ENCODE data around the gene FBXO27.

FBXO27 gene

DNA sequence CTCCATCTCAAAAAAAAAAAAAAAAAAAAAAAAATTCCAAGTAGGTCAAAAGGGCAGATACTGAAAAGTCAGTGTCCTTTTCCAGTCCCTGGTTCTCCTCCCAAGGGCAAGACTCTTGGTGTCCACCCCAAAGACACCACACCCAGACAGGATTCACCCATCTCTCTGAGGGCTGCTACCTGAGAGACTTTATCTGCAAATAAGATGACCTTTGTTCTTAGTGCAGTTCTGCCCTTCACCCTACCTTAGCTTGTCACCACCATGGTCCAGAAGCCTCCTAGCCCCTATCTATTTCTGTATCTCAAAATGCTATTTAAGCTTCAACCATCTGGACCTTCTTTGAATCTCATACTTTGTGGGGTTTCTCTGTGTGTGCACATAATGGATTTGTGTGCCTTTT is 4.2 kb upstream of the FBXO27 start:
- Mint-ChIP-seq H3K4me1 (no peaks in the 10 kb centered on the region), H3K36me3 (ENCODE audit: low read depth) (no peaks in the 10 kb centered on the region), H3K4me3 (no peak overlapping the region), H3K9me3 (peaks cover 2% of the 10 kb centered on the region), H3K27me3 (ENCODE audit: low read depth) (peaks cover 34% of the 10 kb centered on the region), H3K27ac (no peak overlapping the region)
- TF ChIP-seq, protein P1, sequence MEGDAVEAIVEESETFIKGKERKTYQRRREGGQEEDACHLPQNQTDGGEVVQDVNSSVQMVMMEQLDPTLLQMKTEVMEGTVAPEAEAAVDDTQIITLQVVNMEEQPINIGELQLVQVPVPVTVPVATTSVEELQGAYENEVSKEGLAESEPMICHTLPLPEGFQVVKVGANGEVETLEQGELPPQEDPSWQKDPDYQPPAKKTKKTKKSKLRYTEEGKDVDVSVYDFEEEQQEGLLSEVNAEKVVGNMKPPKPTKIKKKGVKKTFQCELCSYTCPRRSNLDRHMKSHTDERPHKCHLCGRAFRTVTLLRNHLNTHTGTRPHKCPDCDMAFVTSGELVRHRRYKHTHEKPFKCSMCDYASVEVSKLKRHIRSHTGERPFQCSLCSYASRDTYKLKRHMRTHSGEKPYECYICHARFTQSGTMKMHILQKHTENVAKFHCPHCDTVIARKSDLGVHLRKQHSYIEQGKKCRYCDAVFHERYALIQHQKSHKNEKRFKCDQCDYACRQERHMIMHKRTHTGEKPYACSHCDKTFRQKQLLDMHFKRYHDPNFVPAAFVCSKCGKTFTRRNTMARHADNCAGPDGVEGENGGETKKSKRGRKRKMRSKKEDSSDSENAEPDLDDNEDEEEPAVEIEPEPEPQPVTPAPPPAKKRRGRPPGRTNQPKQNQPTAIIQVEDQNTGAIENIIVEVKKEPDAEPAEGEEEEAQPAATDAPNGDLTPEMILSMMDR (IDR thresholded peaks at IDR 0.05; ENCODE audit: unreplicated experiment in 3 of 3): no peak

DNA sequence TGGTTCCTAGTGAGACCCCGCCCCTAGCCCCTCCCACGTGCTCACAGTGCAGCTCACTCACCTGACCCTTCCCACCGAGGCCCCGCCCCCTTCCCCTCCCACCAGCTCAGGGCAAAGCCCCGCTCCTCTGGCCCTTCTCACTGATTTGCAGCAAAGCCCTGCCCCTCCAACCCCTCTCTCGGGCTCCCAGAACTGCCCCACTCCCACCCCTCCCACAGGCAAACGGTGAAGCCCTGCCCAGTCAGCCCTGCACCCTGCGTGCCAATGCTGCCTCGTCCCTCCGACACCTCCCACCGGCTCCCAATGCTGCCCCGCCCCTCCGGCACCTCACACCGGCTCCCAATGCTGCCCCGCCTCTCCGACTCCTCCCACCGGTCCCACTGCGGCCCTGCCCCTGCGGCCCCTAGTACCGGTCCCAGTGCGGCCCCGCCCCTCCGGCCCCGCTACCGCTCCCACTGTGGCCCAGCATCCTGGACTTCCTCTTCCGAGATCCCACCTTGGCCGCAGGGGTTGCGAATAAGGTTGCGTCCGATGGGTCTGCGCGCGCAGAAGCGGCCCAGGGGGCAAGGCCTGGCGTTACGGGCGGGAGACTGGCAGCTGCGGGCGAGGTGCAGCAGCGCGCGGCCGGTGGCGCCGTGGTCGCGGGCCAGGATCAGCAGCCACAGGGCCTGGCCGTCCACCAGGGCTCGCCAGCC is 834 bp downstream of the FBXO27 start:
- Mint-ChIP-seq H3K27ac (peak overlapping the region in 2 of 3 experiments; percentile 22 to 71), H3K27me3 (ENCODE audit: low read depth) (peaks cover 29% of the 10 kb centered on the region), H3K4me3 (peak overlapping the region; percentile 78 to 80 (median 79)), H3K4me1 (no peaks in the 10 kb centered on the region), H3K9me3 (peaks cover 3% of the 10 kb centered on the region), H3K36me3 (ENCODE audit: low read depth) (peaks cover 11% of the 10 kb centered on the region)
- TF ChIP-seq, protein P1 (IDR thresholded peaks at IDR 0.05; ENCODE audit: unreplicated experiment in 3 of 3): no peak

DNA sequence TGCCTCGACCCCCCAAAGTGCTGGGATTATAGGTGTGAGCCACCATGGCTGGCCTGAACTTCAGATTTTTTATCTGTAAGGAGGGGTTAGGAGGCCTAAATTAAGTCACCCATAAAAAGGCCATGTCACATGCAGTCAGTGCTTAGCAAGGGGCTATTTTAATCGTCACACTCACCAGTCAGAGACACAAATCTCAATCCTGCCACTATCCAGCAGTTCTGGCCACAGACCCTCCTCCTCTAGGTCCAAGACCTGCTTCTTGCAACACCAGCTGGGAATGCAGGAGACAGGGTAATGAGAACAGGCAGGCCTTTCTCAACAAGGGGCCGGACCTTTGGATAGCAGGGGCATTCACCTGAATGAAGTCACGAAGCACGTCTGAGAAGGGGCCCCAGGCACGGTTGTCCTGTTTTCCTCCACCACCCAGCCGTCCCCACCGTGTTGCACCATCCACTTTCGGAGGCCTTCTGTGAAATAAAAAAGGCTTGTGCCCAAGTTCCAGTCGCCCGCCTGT is 1.4 kb downstream of the FBXO27 start:
- TF ChIP-seq, protein P1 (IDR thresholded peaks at IDR 0.05; ENCODE audit: unreplicated experiment in 3 of 3): no peak
- H3K4me3 Mint-ChIP-seq: peak overlapping the region; percentile 78 to 80 (median 79)

GRCh38 chr19:39024875-39025641 is 7.3 kb downstream of the FBXO27 start:
- Mint-ChIP-seq H3K36me3 (ENCODE audit: low read depth) (peaks cover 15% of the 10 kb centered on the region), H3K4me3 (no peak overlapping the region), H3K9me3 (peaks cover 3% of the 10 kb centered on the region), H3K4me1 (no peaks in the 10 kb centered on the region), H3K27ac (no peak overlapping the region), H3K27me3 (ENCODE audit: low read depth) (peaks cover 4% of the 10 kb centered on the region)
- TF ChIP-seq, protein P1 (IDR thresholded peaks at IDR 0.05; ENCODE audit: unreplicated experiment in 3 of 3): no peak

More for the DNA sequence above, 1.4 kb downstream of the FBXO27 start:
- peak overlapping the region in 2 of 3 experiments; percentile 22 to 71 for H3K27ac Mint-ChIP-seq
- H3K27me3 Mint-ChIP-seq (ENCODE audit: low read depth): peaks cover 29% of the 10 kb centered on the region
- H3K4me1 Mint-ChIP-seq: no peaks in the 10 kb centered on the region
- H3K9me3 Mint-ChIP-seq: peaks cover 3% of the 10 kb centered on the region
- H3K36me3 Mint-ChIP-seq (ENCODE audit: low read depth): peaks cover 14% of the 10 kb centered on the region

GRCh38 chr19:39021063-39021462 is 11.3 kb downstream of the FBXO27 start:
- H3K27me3 Mint-ChIP-seq (ENCODE audit: low read depth): peaks cover 3% of the 10 kb centered on the region
- H3K36me3 Mint-ChIP-seq (ENCODE audit: low read depth): peaks cover 2% of the 10 kb centered on the region
- peaks cover 1% of the 10 kb centered on the region for H3K9me3 Mint-ChIP-seq
- TF ChIP-seq, protein P1 (IDR thresholded peaks at IDR 0.05; ENCODE audit: unreplicated experiment in 3 of 3): no peak
- H3K4me1 Mint-ChIP-seq: no peaks in the 10 kb centered on the region
- H3K27ac Mint-ChIP-seq: no peak overlapping the region
- H3K4me3 Mint-ChIP-seq: no peak overlapping the region

Data from nephron (organoid).